ENCODE measurements around the gene TNIP1. TPM values are rescaled to one million over a fixed set of nuclear protein-coding genes. Genes with fewer than 3 reads are reported as not detected.

Gene TNIP1
- total RNA-seq, 1 experiment from 2014 or later, result 122 TPM

DNA sequence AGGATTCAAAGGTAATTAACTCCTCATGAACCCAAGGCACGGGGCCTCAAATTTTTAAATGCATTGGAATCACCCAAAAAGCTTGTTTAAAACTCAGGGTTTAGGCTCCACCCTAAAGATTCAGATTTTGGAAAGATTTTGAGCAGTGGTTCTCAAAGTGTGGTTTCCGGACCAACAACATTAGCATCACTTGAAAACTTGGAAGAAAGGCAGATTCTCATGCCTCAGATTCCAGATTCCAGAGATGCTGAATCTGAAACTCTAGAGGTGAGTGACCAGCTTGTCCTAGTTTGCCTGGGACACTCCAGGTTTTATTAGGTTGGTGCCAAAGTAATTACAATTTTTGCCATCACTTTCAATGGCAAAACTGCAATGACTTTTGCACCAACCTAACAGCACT, 24.7 kb upstream of the TNIP1 start:
- Histone ChIP-seq H4K20me1 (ENCODE audit: insufficient read depth) (no peaks in the 10 kb centered on the region), H3K9me2 (ENCODE audit: insufficient read depth) (no peaks in the 10 kb centered on the region), H3K79me2 (ENCODE audit: low read depth) (no peaks in the 10 kb centered on the region), H3K36me3 (ENCODE audit: low read depth) (no peaks in the 10 kb centered on the region), H3F3A (ENCODE audit: insufficient read depth, low read depth) (0 out of 2 replicates have a peak, but pooled peaks cover 3% of the 10 kb centered on the region), H2AFZ (no peak overlapping the region), H3K27me3 (ENCODE audit: insufficient read depth, low read depth) (no peaks in the 10 kb centered on the region), H3K27ac (no peak overlapping the region), H3K9me3 (ENCODE audit: insufficient read depth, low read depth) (no peaks in the 10 kb centered on the region), H3K4me2 (no peak overlapping the region), H3K4me3 (no peak overlapping the region), H3K4me1 (replicated peaks; ENCODE audit: insufficient read depth) (peaks cover 2% of the 10 kb centered on the region)
- ChIA-PET POLR2A (ENCODE audit: unreplicated experiment) (interaction anchor here (0.7 kb wide), 1 partner anchor 551 kb away, joined by 3 read pairs; no protein-coding TSS in a partner anchor), CTCF (interaction anchor here (0.5 kb wide), 1 partner anchor 118 kb away, joined by 3 read pairs; the partner anchor contains the start of gene CCDC69)
- TF ChIP-seq, protein P1, sequence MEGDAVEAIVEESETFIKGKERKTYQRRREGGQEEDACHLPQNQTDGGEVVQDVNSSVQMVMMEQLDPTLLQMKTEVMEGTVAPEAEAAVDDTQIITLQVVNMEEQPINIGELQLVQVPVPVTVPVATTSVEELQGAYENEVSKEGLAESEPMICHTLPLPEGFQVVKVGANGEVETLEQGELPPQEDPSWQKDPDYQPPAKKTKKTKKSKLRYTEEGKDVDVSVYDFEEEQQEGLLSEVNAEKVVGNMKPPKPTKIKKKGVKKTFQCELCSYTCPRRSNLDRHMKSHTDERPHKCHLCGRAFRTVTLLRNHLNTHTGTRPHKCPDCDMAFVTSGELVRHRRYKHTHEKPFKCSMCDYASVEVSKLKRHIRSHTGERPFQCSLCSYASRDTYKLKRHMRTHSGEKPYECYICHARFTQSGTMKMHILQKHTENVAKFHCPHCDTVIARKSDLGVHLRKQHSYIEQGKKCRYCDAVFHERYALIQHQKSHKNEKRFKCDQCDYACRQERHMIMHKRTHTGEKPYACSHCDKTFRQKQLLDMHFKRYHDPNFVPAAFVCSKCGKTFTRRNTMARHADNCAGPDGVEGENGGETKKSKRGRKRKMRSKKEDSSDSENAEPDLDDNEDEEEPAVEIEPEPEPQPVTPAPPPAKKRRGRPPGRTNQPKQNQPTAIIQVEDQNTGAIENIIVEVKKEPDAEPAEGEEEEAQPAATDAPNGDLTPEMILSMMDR (conservative IDR thresholded peaks at IDR 0.05), result no peak
- TF ChIP-seq EZH2 (IDR thresholded peaks at IDR 0.05; ENCODE audit: low read depth), result no peak
- intact Hi-C loops (cut with micrococcal nuclease; ENCODE audit: unreplicated experiment), result no loop called here
- no TSS peak for BruUV-seq (replicated peaks)
- no peak for DNase-seq

DNA sequence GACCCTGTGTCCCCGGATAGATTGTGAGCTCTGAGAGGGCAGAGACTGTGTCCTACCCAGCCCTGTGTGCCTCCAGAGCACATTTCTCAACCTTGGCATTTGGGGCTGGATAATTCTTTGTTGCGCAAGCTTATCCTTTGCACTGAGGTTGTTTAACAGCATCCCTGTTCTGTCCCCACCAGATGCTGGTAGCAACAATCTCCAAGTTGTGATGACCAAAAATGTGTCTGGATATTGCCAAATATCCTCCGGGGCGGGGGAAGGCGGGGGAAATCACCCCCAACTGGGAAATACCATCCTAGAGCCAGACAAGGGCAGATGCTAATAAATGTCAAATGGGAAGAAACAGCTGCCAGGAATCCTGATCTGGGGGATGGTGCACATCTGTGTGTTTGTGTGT, 24.0 kb upstream of the TNIP1 start:
- Histone ChIP-seq H3K4me2 (no peak overlapping the region), H3K9me3 (ENCODE audit: insufficient read depth, low read depth) (no peaks in the 10 kb centered on the region), H3K27ac (no peak overlapping the region), H4K20me1 (ENCODE audit: insufficient read depth) (no peaks in the 10 kb centered on the region), H3K27me3 (ENCODE audit: insufficient read depth, low read depth) (no peaks in the 10 kb centered on the region), H3K36me3 (ENCODE audit: low read depth) (no peaks in the 10 kb centered on the region), H3K4me1 (replicated peaks; ENCODE audit: insufficient read depth) (peaks cover 9% of the 10 kb centered on the region), H3K79me2 (ENCODE audit: low read depth) (no peaks in the 10 kb centered on the region), H2AFZ (no peak overlapping the region), H3K4me3 (no peak overlapping the region), H3K9me2 (ENCODE audit: insufficient read depth) (no peaks in the 10 kb centered on the region), H3F3A (ENCODE audit: insufficient read depth, low read depth) (peaks cover 7% of the 10 kb centered on the region; the same call in 1 of the 2 replicates)
- no peak for TF ChIP-seq EZH2 (IDR thresholded peaks at IDR 0.05; ENCODE audit: low read depth)
- TF ChIP-seq, protein P1 (conservative IDR thresholded peaks at IDR 0.05), result no peak
- no peak for DNase-seq
- no TSS peak for BruUV-seq (replicated peaks)
- ChIA-PET CTCF (no interaction called here), POLR2A (ENCODE audit: unreplicated experiment) (interaction anchor here (0.7 kb wide), 1 partner anchor 550 kb away, joined by 3 read pairs; no protein-coding TSS in a partner anchor)
- intact Hi-C loops (cut with micrococcal nuclease; ENCODE audit: unreplicated experiment), result no loop called here

DNA sequence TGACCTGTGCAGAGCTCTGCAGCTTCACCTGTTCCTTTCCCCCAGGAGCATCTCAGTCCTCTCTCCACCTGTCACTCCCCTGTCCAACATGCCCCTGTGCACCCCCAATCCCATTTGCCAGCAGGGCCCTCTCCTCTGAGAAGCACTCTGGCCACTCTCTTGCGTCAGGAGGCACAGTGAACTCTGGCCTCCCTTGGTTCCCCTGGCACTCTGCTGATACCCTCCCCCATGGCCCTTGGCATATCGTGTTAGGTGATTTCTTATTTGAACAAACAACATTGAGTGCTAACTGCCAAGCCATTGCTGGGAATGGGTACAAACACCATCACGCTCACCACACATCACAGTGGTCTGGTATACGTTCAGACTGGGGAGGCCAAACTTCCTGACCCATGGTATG, 20.9 kb upstream of the TNIP1 start:
- no peaks in the 10 kb centered on the region for H3K36me3 ChIP-seq (ENCODE audit: low read depth)
- no peak overlapping the region for H3K4me3 ChIP-seq
- BruUV-seq (replicated peaks), result no TSS peak
- H3K4me2 ChIP-seq, result no peak overlapping the region
- H2AFZ ChIP-seq, result no peak overlapping the region
- H3K9me3 ChIP-seq (ENCODE audit: insufficient read depth, low read depth), result no peaks in the 10 kb centered on the region
- no peaks in the 10 kb centered on the region for H4K20me1 ChIP-seq (ENCODE audit: insufficient read depth)
- TF ChIP-seq EZH2 (IDR thresholded peaks at IDR 0.05; ENCODE audit: low read depth), result no peak
- TF ChIP-seq, protein P1 (conservative IDR thresholded peaks at IDR 0.05), result no peak
- DNase-seq, result no peak
- H3K27me3 ChIP-seq (ENCODE audit: insufficient read depth, low read depth), result no peaks in the 10 kb centered on the region
- H3K4me1 ChIP-seq (replicated peaks; ENCODE audit: insufficient read depth), result peaks cover 14% of the 10 kb centered on the region
- CTCF ChIA-PET, result interaction anchor here (0.6 kb wide), 1 partner anchor 18 kb away, joined by 5 read pairs; no protein-coding TSS in a partner anchor
- intact Hi-C loops (cut with micrococcal nuclease; ENCODE audit: unreplicated experiment), result no loop called here
- no peak overlapping the region for H3K27ac ChIP-seq
- no peaks in the 10 kb centered on the region for H3K9me2 ChIP-seq (ENCODE audit: insufficient read depth)
- POLR2A ChIA-PET (ENCODE audit: unreplicated experiment), result no interaction called here
- peaks cover 7% of the 10 kb centered on the region; the same call in 1 of the 2 replicates for H3F3A ChIP-seq (ENCODE audit: insufficient read depth, low read depth)
- H3K79me2 ChIP-seq (ENCODE audit: low read depth), result no peaks in the 10 kb centered on the region
